K562 (cell line): ENCODE data around the gene TRIP10.

Source experiments
- CBFA2T3 ChIP-seq: fragments of 450-650 bp; IDR thresholded peaks from 2 replicates; pipeline ENCODE4 v1.6.1; 2017
- CEBPG ChIP-seq, 3 experiments: fragments of 200-800 bp in 1 of 3; sonication (Bioruptor generic) in 1 of 3; sonication (generic) in 1 of 3; formaldehyde crosslinking in 1 of 3; IDR thresholded peaks in 2 of 3; conservative IDR thresholded peaks in 1 of 3; 2 replicates each; pipeline versions ENCODE4 v1.6.1 to v1.8.0; 2016 to 2022; ENCODE audit warnings: missing compliant biosample characterization in 2 of 3, missing genetic modification characterization in 2 of 3, mild to moderate bottlenecking in 1 of 3, missing genetic modification reagents in 1 of 3
- KDM4B ChIP-seq, 2 experiments: fragments of 450-650 bp in 1 of 2; sonication (generic) in 1 of 2; IDR thresholded peaks; 2 replicates each; pipeline ENCODE4 v1.6.1; 2016 to 2017; ENCODE audit warnings: borderline replicate concordance in 2 of 2, antibody characterized with exemption in 1 of 2, low read depth in 1 of 2, mild to moderate bottlenecking in 1 of 2
- MYC ChIP-seq, 2 experiments: fragments of 250-450 bp in 1 of 2; sonication (Bioruptor Pico) in 1 of 2; IDR thresholded peaks; 2 replicates each; pipeline versions ENCODE4 v1.5.1 to v1.6.1; 2012 to 2021; ENCODE audit warnings: low read depth in 2 of 2, borderline replicate concordance in 1 of 2, improper control_type of control experiment in 1 of 2, low read length in 1 of 2, mild to moderate bottlenecking in 1 of 2, moderate library complexity in 1 of 2
- NFE2L1 ChIP-seq: fragments of 450-650 bp; IDR thresholded peaks from 2 replicates; pipeline ENCODE4 v1.6.1; 2016; ENCODE audit warnings: missing genetic modification characterization, low read depth, mild to moderate bottlenecking, missing compliant biosample characterization, moderate library complexity, borderline replicate concordance
- POLR2A ChIP-seq: fragments of 450-650 bp; conservative IDR thresholded peaks from 2 replicates; pipeline ENCODE4 v1.6.1; 2016
- RFX5 ChIP-seq: IDR thresholded peaks from 2 replicates; pipeline ENCODE4 v1.6.1; 2011; ENCODE audit warnings: low read depth, mild to moderate bottlenecking, improper control_type of control experiment, low read length
- SIX5 ChIP-seq, 2 experiments: IDR thresholded peaks; 2 replicates each; pipeline ENCODE4 v1.6.1; 2011; ENCODE audit warnings: low read length in 2 of 2, borderline replicate concordance in 1 of 2, low read depth in 1 of 2, mild to moderate bottlenecking in 1 of 2, moderate library complexity in 1 of 2; ENCODE audit not compliant: insufficient read depth in 1 of 2
- TAF7 ChIP-seq: fragments of 450-650 bp; IDR thresholded peaks from 2 replicates; pipeline ENCODE4 v1.6.1; 2016; ENCODE audit warnings: missing genetic modification characterization, missing compliant biosample characterization
- ZSCAN32 ChIP-seq: fragments of 450-650 bp; formaldehyde crosslinking; IDR thresholded peaks from 2 replicates; pipeline ENCODE4 v1.4.0; 2020; ENCODE audit warnings: mild to moderate bottlenecking, moderate library complexity
- TF ChIP-seq, protein P1 (sequence below): fragments of 200-600 bp; sonication (generic); IDR thresholded peaks from one replicate; pipeline ENCODE4 v1.6.1; 2012; ENCODE audit warnings: mild to moderate bottlenecking, low read depth, low read length, inconsistent platforms

- TF ChIP-seq CBFA2T3, result no peak
- no peak for TF ChIP-seq MYC (IDR thresholded peaks at IDR 0.05; ENCODE audit: low read depth, low read length)
- no peak for TF ChIP-seq MYC (CRISPR knock-in tag; IDR thresholded peaks at IDR 0.05; ENCODE audit: borderline replicate concordance, low read depth)
- no peak for TF ChIP-seq CEBPG (CRISPR knock-in tag; IDR thresholded peaks at IDR 0.05)
- TF ChIP-seq CEBPG (tag; conservative IDR thresholded peaks at IDR 0.05 in 1 of 2, IDR thresholded peaks at IDR 0.05 in 1 of 2), result no peak
- no peak for TF ChIP-seq RFX5
- no peak for TF ChIP-seq KDM4B (IDR thresholded peaks at IDR 0.05; ENCODE audit: borderline replicate concordance in 2 of 2, low read depth in 1 of 2)
- no peak for TF ChIP-seq SIX5 (IDR thresholded peaks at IDR 0.05; ENCODE audit: borderline replicate concordance in 1 of 2, insufficient read depth in 1 of 2, low read depth in 1 of 2, low read length in 2 of 2)
- TF ChIP-seq ZSCAN32, result no peak
- TF ChIP-seq POLR2A, result no peak
- no peak for TF ChIP-seq TAF7 (tag)
- TF ChIP-seq, protein P1, sequence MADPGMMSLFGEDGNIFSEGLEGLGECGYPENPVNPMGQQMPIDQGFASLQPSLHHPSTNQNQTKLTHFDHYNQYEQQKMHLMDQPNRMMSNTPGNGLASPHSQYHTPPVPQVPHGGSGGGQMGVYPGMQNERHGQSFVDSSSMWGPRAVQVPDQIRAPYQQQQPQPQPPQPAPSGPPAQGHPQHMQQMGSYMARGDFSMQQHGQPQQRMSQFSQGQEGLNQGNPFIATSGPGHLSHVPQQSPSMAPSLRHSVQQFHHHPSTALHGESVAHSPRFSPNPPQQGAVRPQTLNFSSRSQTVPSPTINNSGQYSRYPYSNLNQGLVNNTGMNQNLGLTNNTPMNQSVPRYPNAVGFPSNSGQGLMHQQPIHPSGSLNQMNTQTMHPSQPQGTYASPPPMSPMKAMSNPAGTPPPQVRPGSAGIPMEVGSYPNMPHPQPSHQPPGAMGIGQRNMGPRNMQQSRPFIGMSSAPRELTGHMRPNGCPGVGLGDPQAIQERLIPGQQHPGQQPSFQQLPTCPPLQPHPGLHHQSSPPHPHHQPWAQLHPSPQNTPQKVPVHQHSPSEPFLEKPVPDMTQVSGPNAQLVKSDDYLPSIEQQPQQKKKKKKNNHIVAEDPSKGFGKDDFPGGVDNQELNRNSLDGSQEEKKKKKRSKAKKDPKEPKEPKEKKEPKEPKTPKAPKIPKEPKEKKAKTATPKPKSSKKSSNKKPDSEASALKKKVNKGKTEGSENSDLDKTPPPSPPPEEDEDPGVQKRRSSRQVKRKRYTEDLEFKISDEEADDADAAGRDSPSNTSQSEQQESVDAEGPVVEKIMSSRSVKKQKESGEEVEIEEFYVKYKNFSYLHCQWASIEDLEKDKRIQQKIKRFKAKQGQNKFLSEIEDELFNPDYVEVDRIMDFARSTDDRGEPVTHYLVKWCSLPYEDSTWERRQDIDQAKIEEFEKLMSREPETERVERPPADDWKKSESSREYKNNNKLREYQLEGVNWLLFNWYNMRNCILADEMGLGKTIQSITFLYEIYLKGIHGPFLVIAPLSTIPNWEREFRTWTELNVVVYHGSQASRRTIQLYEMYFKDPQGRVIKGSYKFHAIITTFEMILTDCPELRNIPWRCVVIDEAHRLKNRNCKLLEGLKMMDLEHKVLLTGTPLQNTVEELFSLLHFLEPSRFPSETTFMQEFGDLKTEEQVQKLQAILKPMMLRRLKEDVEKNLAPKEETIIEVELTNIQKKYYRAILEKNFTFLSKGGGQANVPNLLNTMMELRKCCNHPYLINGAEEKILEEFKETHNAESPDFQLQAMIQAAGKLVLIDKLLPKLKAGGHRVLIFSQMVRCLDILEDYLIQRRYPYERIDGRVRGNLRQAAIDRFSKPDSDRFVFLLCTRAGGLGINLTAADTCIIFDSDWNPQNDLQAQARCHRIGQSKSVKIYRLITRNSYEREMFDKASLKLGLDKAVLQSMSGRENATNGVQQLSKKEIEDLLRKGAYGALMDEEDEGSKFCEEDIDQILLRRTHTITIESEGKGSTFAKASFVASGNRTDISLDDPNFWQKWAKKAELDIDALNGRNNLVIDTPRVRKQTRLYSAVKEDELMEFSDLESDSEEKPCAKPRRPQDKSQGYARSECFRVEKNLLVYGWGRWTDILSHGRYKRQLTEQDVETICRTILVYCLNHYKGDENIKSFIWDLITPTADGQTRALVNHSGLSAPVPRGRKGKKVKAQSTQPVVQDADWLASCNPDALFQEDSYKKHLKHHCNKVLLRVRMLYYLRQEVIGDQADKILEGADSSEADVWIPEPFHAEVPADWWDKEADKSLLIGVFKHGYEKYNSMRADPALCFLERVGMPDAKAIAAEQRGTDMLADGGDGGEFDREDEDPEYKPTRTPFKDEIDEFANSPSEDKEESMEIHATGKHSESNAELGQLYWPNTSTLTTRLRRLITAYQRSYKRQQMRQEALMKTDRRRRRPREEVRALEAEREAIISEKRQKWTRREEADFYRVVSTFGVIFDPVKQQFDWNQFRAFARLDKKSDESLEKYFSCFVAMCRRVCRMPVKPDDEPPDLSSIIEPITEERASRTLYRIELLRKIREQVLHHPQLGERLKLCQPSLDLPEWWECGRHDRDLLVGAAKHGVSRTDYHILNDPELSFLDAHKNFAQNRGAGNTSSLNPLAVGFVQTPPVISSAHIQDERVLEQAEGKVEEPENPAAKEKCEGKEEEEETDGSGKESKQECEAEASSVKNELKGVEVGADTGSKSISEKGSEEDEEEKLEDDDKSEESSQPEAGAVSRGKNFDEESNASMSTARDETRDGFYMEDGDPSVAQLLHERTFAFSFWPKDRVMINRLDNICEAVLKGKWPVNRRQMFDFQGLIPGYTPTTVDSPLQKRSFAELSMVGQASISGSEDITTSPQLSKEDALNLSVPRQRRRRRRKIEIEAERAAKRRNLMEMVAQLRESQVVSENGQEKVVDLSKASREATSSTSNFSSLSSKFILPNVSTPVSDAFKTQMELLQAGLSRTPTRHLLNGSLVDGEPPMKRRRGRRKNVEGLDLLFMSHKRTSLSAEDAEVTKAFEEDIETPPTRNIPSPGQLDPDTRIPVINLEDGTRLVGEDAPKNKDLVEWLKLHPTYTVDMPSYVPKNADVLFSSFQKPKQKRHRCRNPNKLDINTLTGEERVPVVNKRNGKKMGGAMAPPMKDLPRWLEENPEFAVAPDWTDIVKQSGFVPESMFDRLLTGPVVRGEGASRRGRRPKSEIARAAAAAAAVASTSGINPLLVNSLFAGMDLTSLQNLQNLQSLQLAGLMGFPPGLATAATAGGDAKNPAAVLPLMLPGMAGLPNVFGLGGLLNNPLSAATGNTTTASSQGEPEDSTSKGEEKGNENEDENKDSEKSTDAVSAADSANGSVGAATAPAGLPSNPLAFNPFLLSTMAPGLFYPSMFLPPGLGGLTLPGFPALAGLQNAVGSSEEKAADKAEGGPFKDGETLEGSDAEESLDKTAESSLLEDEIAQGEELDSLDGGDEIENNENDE, result no peak
- no peak for TF ChIP-seq NFE2L1 (tag)
Measured at GRCh38 chr19:6721138-6721474, 18.4 kb upstream of the TRIP10 start.
